ENCODE results near the gene HS6ST3.

DNA sequence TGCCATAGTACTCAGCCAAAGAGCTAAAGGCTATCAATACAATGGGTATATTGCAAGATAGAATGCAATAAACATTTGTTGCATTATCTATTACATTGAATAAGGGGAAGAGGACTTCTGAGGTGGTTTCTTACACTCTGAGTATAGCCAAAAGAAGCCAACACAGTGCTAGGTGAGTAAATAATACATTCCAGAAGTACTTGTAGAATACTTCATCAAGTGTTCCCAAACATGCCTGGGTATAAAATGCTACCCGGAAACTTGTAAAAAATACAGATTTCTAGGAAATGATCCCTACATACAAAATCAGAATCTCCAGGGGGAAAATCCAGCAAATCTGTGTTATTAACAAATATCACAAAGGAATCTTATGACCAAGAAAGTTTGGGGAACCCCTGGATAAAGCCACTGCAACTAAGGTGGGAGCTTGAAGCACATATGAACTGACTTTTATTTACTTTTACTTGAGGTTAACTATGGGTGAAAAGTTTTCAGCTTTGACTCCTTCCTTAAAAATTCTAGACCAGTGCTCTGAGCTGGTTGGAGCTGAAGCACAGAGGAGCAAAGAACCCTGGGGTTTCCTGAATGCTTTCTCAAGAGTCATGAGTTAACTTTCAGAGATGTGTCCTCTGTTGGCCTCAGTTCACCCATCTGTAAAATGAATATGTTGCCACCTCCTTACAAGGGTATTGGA lies 768.4 kb downstream of the HS6ST3 start:
- TF ChIP-seq, protein P1, sequence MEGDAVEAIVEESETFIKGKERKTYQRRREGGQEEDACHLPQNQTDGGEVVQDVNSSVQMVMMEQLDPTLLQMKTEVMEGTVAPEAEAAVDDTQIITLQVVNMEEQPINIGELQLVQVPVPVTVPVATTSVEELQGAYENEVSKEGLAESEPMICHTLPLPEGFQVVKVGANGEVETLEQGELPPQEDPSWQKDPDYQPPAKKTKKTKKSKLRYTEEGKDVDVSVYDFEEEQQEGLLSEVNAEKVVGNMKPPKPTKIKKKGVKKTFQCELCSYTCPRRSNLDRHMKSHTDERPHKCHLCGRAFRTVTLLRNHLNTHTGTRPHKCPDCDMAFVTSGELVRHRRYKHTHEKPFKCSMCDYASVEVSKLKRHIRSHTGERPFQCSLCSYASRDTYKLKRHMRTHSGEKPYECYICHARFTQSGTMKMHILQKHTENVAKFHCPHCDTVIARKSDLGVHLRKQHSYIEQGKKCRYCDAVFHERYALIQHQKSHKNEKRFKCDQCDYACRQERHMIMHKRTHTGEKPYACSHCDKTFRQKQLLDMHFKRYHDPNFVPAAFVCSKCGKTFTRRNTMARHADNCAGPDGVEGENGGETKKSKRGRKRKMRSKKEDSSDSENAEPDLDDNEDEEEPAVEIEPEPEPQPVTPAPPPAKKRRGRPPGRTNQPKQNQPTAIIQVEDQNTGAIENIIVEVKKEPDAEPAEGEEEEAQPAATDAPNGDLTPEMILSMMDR (conservative IDR thresholded peaks at IDR 0.05 in 1 of 2, IDR thresholded peaks at IDR 0.05 in 1 of 2; ENCODE audit: low read depth in 1 of 2, low read length in 2 of 2), result no peak
- no peak for TF ChIP-seq EZH2 (IDR thresholded peaks at IDR 0.05; ENCODE audit: low read length, missing control alignments)
